Uterus (tissue), 2 donors: ENCODE measurements around the gene PRADC1.

Source experiments
- POLR2A ChIP-seq, 2 donors: fragments of 450-650 bp; IDR thresholded peaks; one replicate each; pipeline ENCODE4 v1.6.1; 2016; ENCODE audit warnings: antibody characterized with exemption in 2 of 2, mild to moderate bottlenecking in 1 of 2, moderate library complexity in 1 of 2
- TF ChIP-seq, protein P1 (sequence below), 4 experiments: fragments of 200-600 bp in 2 of 4; fragments of 450-650 bp in 2 of 4; sonication (generic) in 2 of 4; IDR thresholded peaks; one replicate each; pipeline ENCODE4 v1.5.1; 2016 to 2019; ENCODE audit warnings: antibody characterized with exemption in 4 of 4, mild to moderate bottlenecking in 2 of 4, moderate library complexity in 1 of 4

DNA sequence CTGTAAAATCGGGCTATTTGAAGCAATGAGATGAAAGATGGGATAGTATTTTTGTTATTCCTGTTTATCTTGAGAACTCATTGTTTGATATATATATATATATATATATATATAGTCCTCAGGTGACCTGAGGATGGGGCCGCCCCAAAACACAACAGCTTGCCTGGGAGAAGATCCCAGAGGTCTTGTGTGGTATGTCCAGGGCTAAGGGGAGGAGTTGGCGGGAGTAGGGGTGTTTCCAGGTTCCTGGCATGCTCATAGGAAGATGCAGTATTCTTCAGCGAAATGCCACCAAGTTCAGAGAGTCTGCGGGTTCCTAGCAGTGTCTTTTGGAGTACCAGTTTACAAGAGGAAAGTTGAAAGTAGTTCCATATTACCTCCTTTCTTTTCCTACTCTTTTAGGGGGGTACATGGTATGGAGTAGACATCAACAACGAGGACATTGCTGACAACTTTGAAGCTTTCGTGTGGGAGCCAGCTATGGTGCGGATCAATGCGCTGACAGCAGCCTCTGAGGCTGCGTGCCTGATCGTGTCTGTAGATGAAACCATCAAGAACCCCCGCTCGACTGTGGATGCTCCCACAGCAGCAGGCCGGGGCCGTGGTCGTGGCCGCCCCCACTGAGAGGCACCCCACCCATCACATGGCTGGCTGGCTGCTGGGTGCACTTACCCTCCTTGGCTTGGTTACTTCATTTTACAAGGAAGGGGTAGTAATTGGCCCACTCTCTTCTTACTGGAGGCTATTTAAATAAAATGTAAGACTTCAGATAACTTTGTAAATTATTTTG, 19.4 kb upstream of the PRADC1 start:
- TF ChIP-seq, protein P1, sequence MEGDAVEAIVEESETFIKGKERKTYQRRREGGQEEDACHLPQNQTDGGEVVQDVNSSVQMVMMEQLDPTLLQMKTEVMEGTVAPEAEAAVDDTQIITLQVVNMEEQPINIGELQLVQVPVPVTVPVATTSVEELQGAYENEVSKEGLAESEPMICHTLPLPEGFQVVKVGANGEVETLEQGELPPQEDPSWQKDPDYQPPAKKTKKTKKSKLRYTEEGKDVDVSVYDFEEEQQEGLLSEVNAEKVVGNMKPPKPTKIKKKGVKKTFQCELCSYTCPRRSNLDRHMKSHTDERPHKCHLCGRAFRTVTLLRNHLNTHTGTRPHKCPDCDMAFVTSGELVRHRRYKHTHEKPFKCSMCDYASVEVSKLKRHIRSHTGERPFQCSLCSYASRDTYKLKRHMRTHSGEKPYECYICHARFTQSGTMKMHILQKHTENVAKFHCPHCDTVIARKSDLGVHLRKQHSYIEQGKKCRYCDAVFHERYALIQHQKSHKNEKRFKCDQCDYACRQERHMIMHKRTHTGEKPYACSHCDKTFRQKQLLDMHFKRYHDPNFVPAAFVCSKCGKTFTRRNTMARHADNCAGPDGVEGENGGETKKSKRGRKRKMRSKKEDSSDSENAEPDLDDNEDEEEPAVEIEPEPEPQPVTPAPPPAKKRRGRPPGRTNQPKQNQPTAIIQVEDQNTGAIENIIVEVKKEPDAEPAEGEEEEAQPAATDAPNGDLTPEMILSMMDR (IDR thresholded peaks at IDR 0.05), result no peak
- TF ChIP-seq POLR2A (IDR thresholded peaks at IDR 0.05), result no peak
